IPS DF 4.7 (cell line): ENCODE measurements around the gene ZNF408.
"Not testable (repeated sequence)": the region's sequence is repeated elsewhere in the genome, so short reads cannot be mapped to it uniquely, and the experiment has no call there.

Experiments used
- DNase-seq: peaks from one replicate; pipeline ENCODE4 v3.0.0-alpha.2; 2013; ENCODE audit warnings: low spot score; ENCODE audit errors: extremely low read depth

Gene ZNF408

DNA sequence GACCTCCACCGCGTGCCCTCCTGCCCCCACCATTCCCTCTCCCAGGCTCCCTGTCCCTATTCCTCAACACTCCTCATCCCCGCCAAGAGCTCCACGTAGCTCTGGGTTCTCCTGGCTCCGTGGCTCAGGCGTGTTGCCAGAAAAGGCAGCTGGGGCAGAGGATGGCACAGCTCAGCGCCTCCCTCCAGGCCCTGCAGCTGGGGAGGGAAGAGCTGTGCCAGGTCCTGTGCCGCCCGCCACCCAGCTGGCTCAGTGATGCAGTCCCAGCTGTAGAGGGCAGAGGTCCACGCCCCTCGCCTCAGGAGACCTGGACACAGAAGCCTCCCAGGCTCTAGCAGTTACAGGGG lies 4.6 kb upstream of the ZNF408 start:
- DNase-seq = no peak

DNA sequence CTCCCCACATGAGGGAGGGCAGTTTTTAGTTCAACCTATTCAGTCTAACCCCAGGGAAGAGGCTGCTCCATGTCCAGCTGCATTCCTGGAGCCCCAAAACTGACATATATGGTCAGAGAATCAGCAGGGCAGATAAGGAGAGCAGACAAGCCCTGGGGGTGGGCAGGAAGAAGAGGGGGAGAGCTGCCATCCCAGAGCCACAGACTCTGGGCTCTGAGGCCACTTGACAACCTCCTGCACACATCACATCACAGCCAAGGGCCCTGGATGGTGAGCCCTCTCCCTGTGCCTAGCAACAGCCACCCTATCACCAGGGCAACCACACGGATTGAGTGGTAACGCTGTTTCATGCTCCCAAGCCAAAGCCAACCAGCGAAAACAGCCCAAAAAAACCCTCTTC lies 3.5 kb upstream of the ZNF408 start:
- DNase-seq = no peak

DNA sequence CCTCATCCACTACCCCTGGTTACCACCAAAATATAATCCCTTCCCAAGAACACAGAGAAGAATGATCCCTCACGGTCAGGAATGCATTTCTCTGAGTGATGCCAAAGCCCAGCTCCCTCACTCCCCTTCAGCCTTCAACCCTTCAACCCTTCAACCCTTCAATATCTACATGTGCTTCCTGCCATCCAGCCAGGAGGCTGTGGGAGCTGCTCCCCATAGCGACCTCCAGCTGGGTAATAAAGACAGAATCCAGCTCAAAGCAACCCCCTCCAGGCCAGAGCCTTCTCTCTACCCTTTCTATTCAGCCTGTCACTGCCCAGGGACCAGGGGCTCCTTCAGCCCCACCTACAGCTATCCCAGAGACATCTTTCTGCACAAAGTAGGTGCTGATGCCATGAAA lies 3.1 kb upstream of the ZNF408 start:
- no peak for DNase-seq

DNA sequence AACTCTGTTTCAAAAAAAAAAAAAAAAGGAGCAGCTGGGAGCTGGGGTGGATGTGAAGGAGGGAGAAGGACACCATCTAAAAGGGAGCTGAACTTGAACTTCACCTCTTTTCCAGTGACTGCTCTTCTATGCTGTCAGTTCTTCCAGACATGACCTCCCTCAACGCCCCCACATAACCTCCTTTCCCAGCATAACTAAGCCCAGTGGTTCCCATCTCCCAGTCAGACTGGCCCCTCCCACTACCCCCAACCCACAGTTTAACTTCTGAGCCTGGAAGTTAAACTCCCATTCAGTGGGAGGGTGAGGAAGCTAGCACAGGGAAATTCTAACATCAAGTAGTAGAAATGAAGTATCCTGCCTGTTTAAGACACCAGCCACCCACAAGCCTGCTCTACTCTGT lies 2.2 kb upstream of the ZNF408 start:
- no peak for DNase-seq

DNA sequence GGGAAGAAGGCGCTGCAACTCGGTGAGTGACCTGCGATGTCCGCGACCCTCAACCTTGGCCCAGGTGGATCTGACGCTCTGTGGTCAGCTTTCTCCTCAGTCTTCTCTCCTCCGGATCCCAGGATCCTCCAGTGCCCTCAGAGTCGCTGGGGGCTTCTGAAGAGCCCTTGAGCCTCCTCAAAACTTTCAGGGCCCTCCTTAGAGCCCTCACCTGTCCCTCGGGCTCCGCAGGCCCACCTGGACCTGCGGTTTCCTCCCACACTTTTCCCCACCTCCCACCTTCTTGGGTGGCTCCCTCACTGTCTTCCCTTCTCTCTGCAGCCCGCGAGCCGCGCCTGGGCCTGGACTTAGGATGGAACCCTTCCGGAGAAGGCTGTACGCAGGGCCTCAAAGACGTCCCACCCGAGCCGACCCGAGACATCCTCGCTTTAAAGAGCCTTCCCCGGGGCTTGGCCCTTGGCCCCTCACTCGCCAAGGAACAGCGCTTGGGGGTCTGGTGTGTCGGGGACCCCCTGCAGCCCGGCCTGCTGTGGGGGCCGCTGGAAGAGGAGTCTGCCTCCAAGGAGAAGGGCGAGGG lies 335 bp downstream of the ZNF408 start:
- no peak for DNase-seq

DNA sequence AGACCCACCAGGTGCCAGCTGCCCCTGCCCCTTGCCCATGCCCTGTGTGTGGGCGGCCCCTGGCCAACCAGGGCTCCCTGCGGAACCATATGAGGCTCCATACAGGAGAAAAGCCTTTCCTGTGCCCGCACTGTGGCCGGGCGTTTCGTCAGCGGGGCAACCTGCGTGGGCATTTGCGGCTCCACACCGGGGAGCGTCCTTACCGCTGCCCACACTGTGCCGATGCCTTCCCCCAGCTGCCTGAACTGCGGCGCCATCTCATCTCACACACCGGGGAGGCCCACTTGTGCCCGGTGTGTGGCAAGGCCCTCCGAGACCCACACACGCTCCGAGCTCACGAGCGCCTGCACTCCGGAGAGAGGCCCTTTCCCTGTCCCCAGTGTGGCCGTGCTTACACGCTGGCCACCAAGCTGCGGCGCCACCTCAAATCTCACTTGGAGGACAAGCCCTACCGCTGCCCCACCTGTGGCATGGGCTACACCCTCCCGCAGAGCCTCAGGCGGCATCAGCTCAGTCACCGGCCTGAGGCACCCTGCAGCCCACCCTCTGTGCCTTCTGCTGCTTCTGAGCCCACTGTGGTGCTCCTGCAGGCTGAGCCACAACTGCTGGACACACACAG lies 4.3 kb downstream of the ZNF408 start:
- DNase-seq = no peak

DNA sequence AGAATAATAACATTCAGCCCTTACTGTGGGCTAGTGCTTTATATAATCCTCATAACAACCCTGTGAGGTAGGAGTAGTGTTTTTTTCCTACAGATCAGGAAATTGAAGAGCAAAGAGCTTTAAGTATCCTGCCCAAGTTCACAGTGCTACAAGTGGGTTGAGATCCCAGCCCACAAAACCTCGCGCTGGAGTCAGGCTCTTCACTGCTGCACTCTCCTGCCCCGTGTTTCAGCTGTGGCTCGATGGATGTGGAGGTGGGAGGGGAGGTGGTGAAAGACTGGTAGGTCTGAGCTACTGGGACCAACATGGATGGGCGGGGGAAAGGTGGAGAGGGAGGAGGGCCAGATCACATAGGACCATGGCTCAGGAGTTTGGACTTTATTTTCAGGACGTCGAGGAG lies 6.1 kb downstream of the ZNF408 start:
- DNase-seq = no peak

DNA sequence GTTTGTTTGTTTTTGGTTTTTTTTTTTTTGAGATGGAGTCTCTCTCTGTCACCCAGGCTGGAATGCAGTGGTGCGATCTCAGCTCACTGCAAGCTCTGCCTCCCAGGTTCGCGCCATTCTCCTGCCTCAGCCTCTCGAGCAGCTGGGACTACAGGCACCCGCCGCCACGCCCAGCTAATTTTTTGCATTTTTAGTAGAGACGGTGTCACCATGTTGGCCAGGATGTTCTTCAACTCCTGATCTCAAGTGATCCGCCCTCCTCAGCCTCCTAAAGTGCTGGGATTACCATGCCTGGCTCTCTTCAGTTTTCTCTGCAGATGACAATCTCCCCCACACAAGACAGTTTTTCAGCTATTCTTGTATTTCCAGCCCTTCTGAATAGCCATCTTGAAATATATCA lies 8.5 kb downstream of the ZNF408 start:
- not testable (repeated sequence) for DNase-seq

DNA sequence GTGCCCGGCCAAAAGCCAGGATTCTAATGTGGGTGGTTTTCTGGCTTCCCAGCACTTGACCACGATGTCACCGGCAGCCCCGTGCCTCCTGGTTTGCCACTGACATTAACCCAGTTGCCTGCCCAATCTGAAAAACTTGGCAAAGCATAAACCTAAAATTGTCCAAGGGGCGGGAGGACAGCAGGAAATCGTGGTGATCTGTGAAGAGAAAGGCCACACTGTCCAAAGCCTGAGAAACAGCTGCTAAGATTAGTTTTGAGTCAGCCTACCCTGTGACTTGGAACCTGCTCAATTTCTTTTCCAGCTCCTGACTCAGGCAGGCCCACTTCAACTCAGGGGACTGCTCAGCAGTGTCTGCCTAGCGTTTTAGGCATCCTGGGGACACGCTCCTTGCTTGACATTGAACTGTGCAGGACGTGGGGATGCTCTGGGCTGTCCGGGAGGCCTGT lies 10.0 kb downstream of the ZNF408 start:
- DNase-seq = no peak

DNA sequence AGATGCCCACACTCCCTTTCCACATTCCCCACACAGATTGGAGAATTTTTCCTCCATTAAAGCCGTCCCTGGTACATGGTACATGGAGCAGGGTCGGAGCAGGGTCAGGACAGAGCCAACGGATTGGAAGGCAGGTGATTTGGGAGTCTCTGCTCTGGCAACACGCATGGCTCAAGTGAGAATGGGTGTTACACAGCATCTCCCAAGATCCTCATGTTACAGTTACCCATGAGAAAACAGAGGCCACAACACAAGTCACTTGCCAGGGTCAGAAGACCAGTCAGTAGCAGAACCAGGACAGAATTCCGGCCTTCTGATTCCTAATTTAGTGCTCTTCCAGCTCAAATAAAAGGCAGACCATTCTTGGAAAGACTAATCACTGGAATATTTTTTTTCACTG lies 10.5 kb downstream of the ZNF408 start:
- no peak for DNase-seq

DNA sequence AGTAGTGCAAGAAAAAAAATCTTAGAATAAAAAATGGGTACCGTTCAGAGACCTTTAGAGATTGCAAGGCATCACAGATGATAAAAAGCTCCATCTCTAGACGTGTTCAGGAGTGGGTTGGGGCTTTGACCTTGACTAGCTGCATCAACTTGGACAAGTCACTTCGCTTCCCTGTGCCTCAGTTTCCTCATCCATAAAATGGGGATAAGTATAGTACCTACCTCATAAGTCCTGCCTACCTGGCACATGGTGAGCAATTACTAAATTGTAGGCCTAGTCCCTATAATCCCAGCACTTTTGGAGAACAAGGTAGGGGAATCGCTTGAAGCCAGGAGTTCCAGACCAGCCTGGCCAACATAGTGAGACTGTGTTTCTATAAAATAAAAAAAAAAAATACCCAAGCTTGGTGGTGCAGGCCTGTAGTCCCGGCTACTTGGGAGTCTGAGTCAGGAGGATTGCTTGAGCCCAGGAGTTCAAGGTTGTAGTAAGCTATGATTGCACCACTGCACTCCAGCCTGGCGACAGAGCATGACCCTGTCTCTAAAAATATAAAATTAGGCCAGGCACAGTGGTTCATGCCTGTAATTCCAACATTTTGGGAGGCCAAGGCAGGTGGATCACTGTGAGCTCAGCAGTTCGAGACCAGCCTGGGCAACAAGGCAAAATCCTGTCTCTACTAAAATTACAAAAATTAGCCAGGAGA lies 12.2 kb downstream of the ZNF408 start:
- DNase-seq = no peak

DNA sequence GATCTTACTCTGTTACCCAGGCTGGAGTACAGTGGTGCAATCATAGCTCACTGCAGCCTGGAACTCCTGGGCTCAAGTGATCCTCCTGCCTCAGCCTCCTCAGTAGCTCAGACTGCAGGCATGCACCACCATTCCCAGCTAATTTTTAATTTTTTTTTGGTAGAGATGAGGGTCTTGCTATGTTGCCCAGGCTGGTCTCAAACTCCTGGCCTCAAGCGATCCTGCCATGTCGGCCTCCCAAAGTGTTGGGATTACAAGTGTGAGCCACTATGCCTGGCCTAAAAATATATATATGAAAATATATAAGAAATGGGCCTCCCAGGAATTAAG lies 17.0 kb downstream of the ZNF408 start:
- not testable (repeated sequence) for DNase-seq

DNA sequence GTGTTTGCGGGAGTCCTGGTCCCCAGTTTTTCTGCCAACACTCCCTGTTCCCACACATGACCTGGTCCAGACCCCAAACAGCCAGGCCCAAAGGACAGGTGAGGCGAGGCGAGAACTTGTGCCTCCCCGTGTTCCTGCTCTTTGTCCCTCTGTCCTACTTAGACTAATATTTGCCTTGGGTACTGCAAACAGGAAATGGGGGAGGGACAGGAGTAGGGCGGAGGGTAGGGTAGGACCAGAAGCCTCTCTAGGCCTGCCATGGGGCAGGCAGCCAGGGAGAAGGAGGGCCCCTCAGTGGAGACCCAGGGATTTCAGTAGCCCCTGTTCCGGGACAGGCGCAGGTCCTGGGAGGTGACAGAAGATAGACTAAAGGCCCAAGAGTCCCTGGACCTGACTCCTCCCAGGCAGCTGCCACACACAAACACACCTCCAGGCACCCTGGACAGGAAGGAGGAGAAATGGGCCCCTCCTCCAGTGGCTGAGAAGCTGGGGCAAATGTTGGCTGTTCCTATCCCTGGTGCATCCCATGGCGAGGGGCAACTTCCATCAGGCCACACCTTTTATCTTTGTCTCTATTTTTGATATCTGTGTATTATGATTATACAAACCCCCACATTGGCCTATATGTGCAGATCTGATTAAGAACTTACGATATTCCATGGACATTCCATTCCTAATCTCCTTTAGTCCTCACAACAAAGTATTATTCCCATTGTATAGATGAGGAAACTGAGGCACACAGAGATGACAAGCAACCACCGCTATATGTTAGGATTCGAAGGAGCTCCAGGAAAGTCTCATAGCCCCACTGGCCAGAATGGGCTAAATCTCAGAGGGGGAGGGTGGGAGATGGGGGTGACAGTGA lies 17.6 kb downstream of the ZNF408 start:
- DNase-seq = no peak

DNA sequence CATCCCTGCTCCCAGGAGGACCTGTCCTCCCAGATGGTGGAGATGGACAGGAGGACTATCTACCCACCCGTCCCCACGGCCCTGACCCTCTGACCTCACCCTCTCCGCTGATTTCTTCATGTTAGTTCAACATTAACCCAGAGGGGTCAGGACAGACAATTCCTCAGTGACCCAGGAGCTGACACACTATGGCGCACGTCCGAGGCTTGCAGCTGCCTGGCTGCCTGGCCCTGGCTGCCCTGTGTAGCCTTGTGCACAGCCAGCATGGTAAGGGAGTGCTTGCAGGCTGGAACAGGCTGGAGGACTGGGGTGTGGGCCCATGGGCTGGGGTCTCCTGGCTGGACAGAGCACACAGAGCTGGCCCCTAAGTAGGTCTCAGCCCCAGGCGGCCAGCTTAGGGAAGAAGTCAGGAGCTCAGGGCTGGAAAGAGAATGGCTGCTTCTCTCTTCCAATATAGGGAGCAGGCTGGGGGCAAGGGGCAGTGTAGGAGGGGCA lies 18.3 kb downstream of the ZNF408 start, which contains the start of gene F2:
F2 (plus strand) TSS at position 166 of the 495 bp plus-strand sequence; CDS start at position 189, 23 bp downstream.
- no peak for DNase-seq

DNA sequence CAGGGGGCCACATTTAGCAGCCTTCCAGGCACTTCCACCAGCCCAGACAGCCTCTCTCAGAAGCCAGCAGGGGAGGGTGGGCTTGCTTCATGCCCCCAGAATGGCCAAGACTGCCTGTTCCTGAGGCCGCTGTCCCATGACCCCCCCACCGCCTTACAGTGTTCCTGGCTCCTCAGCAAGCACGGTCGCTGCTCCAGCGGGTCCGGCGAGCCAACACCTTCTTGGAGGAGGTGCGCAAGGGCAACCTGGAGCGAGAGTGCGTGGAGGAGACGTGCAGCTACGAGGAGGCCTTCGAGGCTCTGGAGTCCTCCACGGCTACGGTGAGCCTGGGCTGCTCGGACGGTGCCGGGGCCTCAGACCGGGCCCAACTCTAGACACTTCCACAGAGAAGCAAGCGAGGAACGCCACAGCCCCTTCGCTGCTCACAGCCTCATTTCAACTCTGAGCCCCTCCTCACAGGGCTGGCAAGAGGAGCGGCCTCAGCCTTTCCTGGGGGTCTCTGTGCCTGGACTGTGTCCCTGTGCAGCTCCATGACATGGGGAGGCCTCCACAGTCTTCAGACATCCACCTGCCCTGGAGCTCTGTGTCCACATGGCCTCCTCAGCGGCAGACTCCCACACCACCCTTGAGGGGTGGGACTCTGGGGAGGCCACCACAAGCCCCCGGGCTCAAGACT lies 18.9 kb downstream of the ZNF408 start:
- DNase-seq = no peak

DNA sequence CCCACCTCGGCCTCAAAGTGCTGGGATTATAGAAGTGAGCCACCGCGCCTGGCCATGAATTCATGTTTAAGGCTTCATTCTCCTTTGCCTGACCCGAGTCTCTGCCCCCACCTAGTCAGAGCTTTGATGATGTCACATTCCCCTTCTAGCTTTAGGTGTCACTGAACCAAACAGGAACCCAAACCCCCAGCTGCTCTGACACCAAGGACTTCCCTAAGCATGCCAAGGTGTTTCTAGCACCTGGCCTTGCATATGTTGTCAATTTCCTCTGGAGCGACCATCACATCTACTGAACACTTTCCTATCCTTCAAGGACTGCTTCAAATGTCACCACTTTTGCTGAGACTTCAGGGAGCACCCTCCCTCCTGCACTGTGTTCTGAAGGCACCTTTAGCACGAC lies 20.5 kb downstream of the ZNF408 start:
- no peak for DNase-seq

DNA sequence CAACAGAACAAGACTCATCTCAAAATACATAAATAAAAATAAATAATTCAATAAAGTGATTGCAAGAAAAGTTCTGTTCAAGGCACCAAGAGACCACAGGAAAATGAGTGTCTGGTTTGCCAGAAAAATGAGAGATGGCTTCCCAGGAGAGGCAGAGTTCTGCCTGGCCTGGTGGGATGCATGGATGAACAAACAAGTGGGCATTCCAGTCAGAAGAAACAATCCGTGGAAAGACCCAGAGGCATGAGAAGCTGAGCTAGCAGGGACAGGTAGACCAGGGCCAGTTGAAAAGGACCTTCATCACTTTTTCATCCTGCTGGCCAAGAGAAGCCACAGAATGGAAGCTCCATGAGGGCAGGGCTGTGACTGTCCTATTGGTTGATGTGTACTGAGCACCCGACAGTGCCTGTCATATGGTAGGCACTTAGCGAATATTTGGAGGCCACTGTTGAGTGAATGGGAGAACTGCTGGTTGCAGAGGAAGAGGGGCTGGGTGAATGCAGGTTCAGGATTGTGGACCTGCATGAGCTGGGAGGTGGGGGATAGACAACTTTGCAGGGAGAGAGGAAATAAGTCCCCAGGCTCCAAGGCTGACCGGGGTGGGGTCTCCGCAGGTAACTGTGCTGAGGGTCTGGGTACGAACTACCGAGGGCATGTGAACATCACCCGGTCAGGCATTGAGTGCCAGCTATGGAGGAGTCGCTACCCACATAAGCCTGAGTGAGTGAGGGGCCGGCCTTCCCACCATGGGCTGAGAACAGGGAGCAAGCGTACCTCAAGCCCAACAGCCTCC lies 21.9 kb downstream of the ZNF408 start:
- no peak for DNase-seq

DNA sequence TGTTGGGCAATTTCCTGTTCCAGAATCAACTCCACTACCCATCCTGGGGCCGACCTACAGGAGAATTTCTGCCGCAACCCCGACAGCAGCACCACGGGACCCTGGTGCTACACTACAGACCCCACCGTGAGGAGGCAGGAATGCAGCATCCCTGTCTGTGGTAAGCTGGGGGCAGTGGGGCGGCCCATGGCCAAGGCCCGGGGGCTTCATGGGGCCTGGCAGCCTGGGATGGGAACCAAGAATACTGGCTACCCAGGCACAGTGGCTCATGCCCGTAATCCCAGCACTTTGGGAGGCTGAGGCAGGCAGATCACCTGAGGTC lies 22.5 kb downstream of the ZNF408 start:
- DNase-seq = no peak

DNA sequence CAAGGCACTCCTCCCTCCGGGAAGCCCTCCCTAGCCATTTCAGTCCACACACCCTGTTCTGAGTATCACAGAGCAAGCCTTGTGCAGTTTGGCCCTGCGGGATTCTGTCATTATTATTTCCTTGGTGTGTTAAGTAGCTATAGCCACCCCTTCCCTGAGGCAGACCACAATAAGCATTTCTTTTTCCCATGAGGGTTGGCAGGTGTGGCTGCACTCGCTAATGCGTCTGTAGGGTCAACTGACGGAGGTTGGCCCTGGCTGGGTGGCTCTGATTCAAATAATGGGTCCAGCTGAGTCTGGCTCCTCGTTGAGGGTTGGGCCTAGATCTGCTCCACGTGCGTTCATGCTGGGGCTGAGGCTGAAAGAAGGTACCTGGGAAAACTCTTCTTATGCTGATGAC lies 23.3 kb downstream of the ZNF408 start:
- DNase-seq = no peak

DNA sequence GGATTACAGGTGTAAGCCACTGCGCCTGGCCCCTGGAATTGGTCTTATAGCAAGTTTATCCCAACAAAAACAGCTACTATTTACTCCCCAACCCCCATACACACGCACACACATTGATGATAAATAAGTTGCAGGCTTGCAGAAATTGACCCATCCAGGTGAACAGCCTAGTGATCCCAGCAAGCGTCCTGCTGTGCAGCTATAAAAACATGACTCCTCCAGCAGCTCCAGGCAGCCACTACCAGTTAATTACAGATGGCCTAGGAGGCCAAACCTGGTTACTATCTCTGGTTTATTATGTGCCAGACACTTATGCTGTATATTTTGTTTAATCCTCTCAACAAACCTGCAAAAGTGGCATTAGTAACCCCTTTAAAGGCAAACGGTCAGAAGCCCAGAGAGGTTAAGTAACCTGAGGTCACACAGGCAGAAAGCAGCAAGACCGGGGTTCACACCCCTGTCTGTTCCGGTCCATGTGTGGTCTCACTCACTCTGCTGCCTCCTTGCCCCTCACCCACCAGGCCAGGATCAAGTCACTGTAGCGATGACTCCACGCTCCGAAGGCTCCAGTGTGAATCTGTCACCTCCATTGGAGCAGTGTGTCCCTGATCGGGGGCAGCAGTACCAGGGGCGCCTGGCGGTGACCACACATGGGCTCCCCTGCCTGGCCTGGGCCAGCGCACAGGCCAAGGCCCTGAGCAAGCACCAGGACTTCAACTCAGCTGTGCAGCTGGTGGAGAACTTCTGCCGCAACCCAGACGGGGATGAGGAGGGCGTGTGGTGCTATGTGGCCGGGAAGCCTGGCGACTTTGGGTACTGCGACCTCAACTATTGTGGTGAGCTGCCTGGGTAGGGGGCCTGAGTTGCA lies 24.7 kb downstream of the ZNF408 start:
- no peak for DNase-seq
